Prostate gland (tissue), 2 donors: ENCODE results near the gene ZMIZ1. TPM values are rescaled to one million over a fixed set of nuclear protein-coding genes. Genes with fewer than 3 reads are reported as not detected.
A peak's percentile ranks its signal among the peaks of the same experiment; 100 is the strongest.

Experiments
- DNase-seq: peaks from one replicate; pipeline ENCODE4 v3.0.0-alpha.2; 2019; ENCODE audit warnings: low spot score
- H3K27ac ChIP-seq, 2 donors: fragments of 200-600 bp; sonication (generic); 2 replicates each; pipeline ENCODE4 v1.5.1; 2017 to 2019
- H3K27me3 ChIP-seq: fragments of 200-600 bp; sonication (generic); replicated peaks from 2 replicates; pipeline ENCODE4 v1.5.1; 2019; ENCODE audit not compliant: insufficient read depth
- H3K36me3 ChIP-seq, 2 donors: fragments of 200-600 bp; sonication (generic); 1 replicate in 1 of 2; 2 replicates in 1 of 2; pipeline versions ENCODE4 v1.5.1 to v1.8.1; 2017 to 2019
- H3K4me1 ChIP-seq: fragments of 200-600 bp; sonication (generic); replicated peaks from 2 replicates; pipeline ENCODE4 v1.5.1; 2019
- H3K4me3 ChIP-seq, 2 donors: fragments of 200-600 bp; sonication (generic); 2 replicates each; pipeline ENCODE4 v1.5.1; 2017 to 2019
- H3K9me3 ChIP-seq: fragments of 200-600 bp; sonication (generic); 2 replicates; pipeline ENCODE4 v1.5.1; 2017
- POLR2A ChIP-seq: fragments of 450-650 bp; IDR thresholded peaks from one replicate; pipeline ENCODE4 v1.6.1; 2016; ENCODE audit warnings: antibody characterized with exemption, mild to moderate bottlenecking
- POLR2AphosphoS5 ChIP-seq: sonication (generic); formaldehyde crosslinking; IDR thresholded peaks from one replicate; pipeline ENCODE4 v1.6.1; 2017; ENCODE audit warnings: antibody characterized with exemption
- WGBS: methylation state at CpG from one replicate; pipeline ENCODE4 v1.1.5; 2018; 5-methylcytosine and 5-hydroxymethylcytosine counted together
- intact Hi-C: fragments of 100-400 bp; cut with DNase I; formaldehyde crosslinking; loops from one replicate; pipeline ENCODE4 v1.14.2; 2022
- total RNA-seq, 2 donors: library from RNA; depleted of rRNA; stranded (reverse); fragments of >200 nt; gene quantifications; one replicate each; pipeline ENCODE4 v1.1.0, GENCODE V29; 2016
- TF ChIP-seq, protein P1 (sequence below), 4 experiments: fragments of 200-600 bp in 2 of 4; fragments of 450-650 bp in 2 of 4; sonication (generic) in 2 of 4; IDR thresholded peaks; 1 replicate in 3 of 4; 2 replicates in 1 of 4; pipeline ENCODE4 v1.5.1; 2016 to 2019; ENCODE audit warnings: antibody characterized with exemption in 4 of 4, mild to moderate bottlenecking in 2 of 4, moderate library complexity in 2 of 4

ZMIZ1 gene
- total RNA-seq, 2 donors from 2014 or later: 69.6 to 78.5 TPM

DNA sequence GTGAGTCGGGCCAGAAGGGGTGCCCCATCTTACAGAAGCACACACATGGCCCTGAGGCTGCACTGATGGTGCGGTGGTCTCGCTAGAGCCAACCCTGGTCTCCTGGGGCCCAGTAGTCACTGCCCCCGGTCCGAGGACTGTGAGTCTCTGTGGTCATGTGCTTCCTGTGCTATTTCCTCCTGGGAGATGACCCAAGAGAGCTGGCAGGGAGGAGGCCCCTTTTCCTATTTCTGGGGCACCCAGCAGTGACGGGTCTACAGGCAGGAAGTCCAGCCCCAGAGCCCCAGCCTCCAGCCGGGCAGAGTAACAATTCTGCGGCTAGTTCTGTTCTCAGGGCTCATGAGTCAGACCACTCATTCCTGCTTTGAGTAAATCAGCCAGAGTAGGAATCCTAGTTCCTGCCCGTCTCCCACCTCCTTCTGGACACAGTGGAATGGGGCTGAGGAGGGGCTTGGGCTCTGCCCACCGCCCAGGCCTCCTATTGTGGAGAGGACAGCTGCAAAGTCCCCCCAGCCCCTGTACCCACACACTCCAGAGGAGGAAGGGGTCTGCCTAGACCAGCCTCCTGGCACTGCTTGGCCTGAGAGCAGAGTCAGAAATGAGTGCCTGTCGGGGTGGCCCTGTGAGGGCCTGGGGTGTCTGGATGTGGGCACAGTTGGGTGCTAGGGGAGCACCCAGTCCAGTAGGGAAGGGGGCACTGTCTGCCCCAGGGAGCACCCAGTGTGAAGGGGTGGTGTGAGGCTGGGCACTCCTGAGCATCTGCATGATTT lies 198.0 kb downstream of the ZMIZ1 start:
- intact Hi-C loops: no loop called here
- WGBS: 64% methylated on average over 10 of the region's 11 CpGs
- Histone ChIP-seq H3K4me3 (no peak overlapping the region), H3K27ac (peak overlapping the region; percentile 32 to 39), H3K9me3 (no peaks in the 10 kb centered on the region), H3K27me3 (no peaks in the 10 kb centered on the region), H3K36me3 (no peaks in the 10 kb centered on the region), H3K4me1 (peaks cover 14% of the 10 kb centered on the region)
- DNase-seq: no peak
- TF ChIP-seq, protein P1, sequence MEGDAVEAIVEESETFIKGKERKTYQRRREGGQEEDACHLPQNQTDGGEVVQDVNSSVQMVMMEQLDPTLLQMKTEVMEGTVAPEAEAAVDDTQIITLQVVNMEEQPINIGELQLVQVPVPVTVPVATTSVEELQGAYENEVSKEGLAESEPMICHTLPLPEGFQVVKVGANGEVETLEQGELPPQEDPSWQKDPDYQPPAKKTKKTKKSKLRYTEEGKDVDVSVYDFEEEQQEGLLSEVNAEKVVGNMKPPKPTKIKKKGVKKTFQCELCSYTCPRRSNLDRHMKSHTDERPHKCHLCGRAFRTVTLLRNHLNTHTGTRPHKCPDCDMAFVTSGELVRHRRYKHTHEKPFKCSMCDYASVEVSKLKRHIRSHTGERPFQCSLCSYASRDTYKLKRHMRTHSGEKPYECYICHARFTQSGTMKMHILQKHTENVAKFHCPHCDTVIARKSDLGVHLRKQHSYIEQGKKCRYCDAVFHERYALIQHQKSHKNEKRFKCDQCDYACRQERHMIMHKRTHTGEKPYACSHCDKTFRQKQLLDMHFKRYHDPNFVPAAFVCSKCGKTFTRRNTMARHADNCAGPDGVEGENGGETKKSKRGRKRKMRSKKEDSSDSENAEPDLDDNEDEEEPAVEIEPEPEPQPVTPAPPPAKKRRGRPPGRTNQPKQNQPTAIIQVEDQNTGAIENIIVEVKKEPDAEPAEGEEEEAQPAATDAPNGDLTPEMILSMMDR (IDR thresholded peaks at IDR 0.05): no peak
- no peak for TF ChIP-seq POLR2A

DNA sequence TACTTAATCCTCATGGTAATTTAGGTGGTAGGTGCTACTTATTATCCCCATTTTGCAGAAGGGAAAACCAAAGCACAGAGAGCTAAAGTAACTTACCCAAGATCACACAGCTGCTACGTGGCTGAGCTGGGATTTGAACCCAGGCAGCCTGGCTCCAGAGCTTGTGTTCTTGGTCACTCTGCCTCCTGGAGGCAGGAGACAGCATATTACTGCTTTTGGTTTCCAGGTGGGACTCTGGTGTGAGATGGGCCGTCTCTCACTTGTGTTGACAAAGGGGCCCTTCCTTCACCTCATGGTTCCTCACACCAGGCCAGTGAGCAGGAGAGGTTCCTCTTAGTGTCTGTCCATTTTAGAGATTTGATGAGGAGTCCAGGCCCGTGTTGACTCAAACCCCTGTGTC lies 198.7 kb downstream of the ZMIZ1 start:
- no peak for DNase-seq
- TF ChIP-seq POLR2AphosphoS5 (no peak), POLR2A (no peak)
- TF ChIP-seq, protein P1 (IDR thresholded peaks at IDR 0.05): no peak
- H3K4me3 ChIP-seq: no peak overlapping the region
- peak overlapping the region in 1 of 2 donors; percentile 39 for H3K27ac ChIP-seq
- H3K36me3 ChIP-seq: no peaks in the 10 kb centered on the region
- H3K27me3 ChIP-seq: no peaks in the 10 kb centered on the region
- intact Hi-C loops: no loop called here
- H3K9me3 ChIP-seq: no peaks in the 10 kb centered on the region
- peaks cover 14% of the 10 kb centered on the region for H3K4me1 ChIP-seq
- WGBS: 76% methylated on average over 3 of the region's 3 CpGs

DNA sequence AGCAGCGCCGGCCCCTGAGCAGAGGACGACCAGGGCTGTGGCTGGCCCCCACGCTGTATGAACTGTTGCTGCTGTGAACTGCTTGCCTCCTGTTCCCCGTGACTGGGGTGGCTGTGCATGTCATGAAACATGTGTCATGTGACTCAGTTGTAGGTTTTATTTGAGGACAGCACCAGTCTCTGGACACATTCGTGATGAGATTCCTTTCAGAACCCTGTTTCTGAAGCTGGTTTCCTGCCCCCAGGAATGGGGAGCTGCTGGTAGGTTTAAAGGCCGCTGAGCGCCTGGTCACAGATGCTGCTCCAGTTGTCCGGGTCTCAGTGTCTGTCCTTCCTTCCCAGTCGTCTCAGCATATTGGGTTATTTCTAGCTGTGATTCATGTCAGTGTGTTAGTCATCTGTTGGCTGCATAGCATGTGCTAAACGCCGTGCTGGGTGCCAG lies 199.4 kb downstream of the ZMIZ1 start:
- Histone ChIP-seq H3K9me3 (no peaks in the 10 kb centered on the region), H3K36me3 (no peaks in the 10 kb centered on the region), H3K27ac (no peak overlapping the region), H3K4me3 (no peak overlapping the region), H3K4me1 (peaks cover 14% of the 10 kb centered on the region), H3K27me3 (no peaks in the 10 kb centered on the region)
- intact Hi-C loops: no loop called here
- TF ChIP-seq POLR2A (no peak), POLR2AphosphoS5 (no peak)
- TF ChIP-seq, protein P1 (IDR thresholded peaks at IDR 0.05): no peak
- WGBS: 65% methylated on average over 12 of the region's 12 CpGs
- DNase-seq: no peak

DNA sequence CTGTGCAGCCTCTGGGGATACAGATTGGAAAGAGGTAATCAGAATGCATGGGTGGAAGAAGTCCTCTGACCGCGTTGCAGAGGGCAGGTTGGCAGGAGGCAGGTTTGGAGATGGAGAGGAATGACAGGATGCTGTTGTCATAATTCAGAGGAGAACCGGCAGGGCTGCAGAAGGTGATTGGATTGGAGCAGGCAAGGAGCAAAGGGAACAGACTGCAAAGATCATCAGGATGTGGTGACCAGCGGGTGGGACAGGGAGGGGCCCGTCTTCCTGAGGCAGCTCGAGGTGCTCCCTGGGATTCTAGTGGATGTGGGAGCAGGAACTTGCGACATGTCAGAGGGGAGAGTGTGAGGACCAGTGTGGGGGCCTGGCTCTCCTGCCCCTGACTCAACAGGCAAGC lies 200.0 kb downstream of the ZMIZ1 start:
- Histone ChIP-seq H3K27me3 (no peaks in the 10 kb centered on the region), H3K36me3 (no peaks in the 10 kb centered on the region), H3K4me3 (no peak overlapping the region), H3K27ac (no peak overlapping the region), H3K4me1 (peaks cover 19% of the 10 kb centered on the region), H3K9me3 (no peaks in the 10 kb centered on the region)
- intact Hi-C loops: no loop called here
- 63% methylated on average over 7 of the region's 7 CpGs for WGBS
- no peak for TF ChIP-seq POLR2A
- no peak for DNase-seq

DNA sequence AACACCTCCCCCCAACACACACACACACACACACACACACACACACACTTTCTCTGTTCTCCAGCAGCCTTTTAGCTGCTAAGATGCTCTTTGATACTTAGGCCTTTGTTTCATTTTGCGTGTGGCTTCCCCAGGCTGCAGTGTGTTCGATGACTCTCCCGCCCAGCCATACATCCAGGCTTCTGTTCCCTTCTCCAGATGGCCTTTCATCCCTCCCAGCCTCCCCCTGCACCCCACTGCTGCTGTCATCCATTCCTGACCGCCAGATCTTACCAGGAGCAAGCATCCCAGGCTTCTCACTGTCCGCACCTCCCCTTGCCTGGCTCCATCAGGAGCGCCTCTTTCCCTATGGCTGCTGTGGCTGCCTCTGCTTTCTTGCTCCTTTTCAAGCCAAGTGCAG lies 200.7 kb downstream of the ZMIZ1 start:
- Histone ChIP-seq H3K27ac (no peak overlapping the region), H3K4me1 (peaks cover 22% of the 10 kb centered on the region), H3K9me3 (no peaks in the 10 kb centered on the region), H3K27me3 (no peaks in the 10 kb centered on the region), H3K4me3 (no peak overlapping the region), H3K36me3 (no peaks in the 10 kb centered on the region)
- no peak for DNase-seq
- 92% methylated on average over 6 of the region's 6 CpGs for WGBS
- TF ChIP-seq, protein P1 (IDR thresholded peaks at IDR 0.05): no peak
- TF ChIP-seq POLR2A: no peak
- no peak for TF ChIP-seq POLR2AphosphoS5
- intact Hi-C loops: no loop called here
